Mesodermal cell (in vitro differentiated cells): ENCODE measurements around the gene SCN1A.

Experiments
- H3K27ac ChIP-seq: 2 replicates; pipeline ENCODE4 v1.7.0; 2013; ENCODE audit warnings: mild to moderate bottlenecking, low read depth, low read length, moderate library complexity; ENCODE audit not compliant: severe bottlenecking
- H3K36me3 ChIP-seq: 2 replicates; pipeline ENCODE4 v1.7.1; 2013; ENCODE audit warnings: mild to moderate bottlenecking, low read length, moderate library complexity; ENCODE audit not compliant: control insufficient read depth, insufficient read depth
- H3K4me1 ChIP-seq: one replicate; pipeline ENCODE4 v1.7.1; 2013; ENCODE audit warnings: mild to moderate bottlenecking, low read length; ENCODE audit not compliant: insufficient read depth, control insufficient read depth, poor library complexity, severe bottlenecking
- H3K4me3 ChIP-seq: 2 replicates; pipeline ENCODE4 v1.7.0; 2013; ENCODE audit warnings: low read length, control low read depth, mild to moderate bottlenecking; ENCODE audit not compliant: insufficient read depth, poor library complexity, severe bottlenecking; ENCODE audit errors: extremely low read depth
- H3K9me3 ChIP-seq: 2 replicates; pipeline ENCODE4 v1.7.1; 2013; ENCODE audit warnings: mild to moderate bottlenecking, low read length, moderate library complexity; ENCODE audit not compliant: control insufficient read depth
- WGBS, 2 experiments: methylation state at CpG; one replicate each; pipeline ENCODE4 v1.1.5; 2013; ENCODE audit warnings: missing lambda C conversion rate in 2 of 2; ENCODE audit not compliant: insufficient coverage in 2 of 2; 5-methylcytosine and 5-hydroxymethylcytosine counted together

SCN1A gene

DNA sequence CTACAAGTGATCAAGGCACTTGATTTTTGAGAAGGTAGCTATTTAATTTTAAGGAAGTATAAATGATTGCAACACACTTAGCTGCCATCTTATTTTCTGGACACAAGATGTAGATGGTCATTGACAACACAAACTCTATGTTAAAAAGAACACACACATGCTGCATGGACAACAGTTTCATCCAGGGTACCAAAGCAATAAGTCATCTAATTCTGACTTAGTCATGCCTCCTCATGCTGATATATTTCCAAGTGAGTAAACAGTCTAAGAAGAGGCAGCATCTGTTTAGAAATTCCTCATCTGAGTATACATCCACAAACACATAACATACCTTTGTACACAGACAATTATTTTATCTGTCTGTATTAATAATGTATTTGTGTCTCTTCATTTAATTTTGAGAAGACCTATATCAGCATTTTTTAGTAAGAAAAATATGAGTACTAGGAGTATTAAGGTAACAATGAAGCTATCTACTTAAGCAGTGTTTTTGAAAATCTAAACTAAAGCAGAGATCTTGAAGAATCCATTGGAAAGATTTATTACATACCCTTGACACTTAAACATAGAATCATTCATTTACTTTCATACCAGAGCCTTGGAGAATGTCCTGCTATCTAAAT is 84.9 kb downstream of the SCN1A start:
- Histone ChIP-seq H3K9me3 (no peaks in the 10 kb centered on the region), H3K27ac (no peak overlapping the region), H3K4me3 (no peak overlapping the region), H3K36me3 (no peaks in the 10 kb centered on the region), H3K4me1 (no peaks in the 10 kb centered on the region)

DNA sequence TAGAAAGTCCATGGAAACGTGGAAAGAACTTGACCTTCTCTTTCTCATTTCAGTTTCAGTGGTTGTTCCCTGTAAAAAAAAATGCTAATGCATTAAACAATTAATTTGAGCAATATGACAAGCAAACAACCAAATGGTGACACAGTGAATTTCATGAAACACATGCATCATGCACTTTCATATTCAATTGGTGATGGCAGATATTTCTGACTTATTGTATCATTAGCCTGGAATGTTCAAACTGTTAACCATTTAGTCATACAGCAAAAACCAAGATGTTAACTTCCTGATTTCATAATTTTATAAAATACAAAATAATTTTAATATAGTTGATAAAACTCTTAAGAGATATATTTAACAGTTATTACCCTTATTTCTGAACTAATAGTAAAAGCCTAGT is 85.5 kb downstream of the SCN1A start:
- WGBS, 2 experiments = no CpG with 5 or more reads among the region's 1 CpG
- no peak overlapping the region for H3K27ac ChIP-seq

DNA sequence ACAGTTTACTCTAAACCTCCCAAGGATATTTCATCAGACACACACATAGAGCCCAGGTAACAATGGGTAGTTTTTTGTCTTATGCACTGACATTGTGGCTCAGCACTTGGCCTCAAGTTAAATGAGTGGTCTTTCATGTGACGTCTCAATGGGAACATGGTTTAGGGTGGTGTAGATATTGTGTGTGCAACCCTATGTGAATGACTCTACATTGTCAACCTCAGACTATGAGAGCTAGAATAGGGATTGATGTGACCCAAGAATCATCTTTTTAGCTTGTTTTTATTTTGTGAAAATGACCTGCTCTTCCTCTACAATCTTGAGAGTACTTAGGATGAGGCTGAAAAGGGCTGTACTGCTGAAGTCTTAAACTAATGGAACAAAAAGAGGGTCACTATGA is 86.2 kb downstream of the SCN1A start:
- no peak overlapping the region for H3K4me3 ChIP-seq
- H3K4me1 ChIP-seq = no peaks in the 10 kb centered on the region
- H3K9me3 ChIP-seq = no peaks in the 10 kb centered on the region
- H3K27ac ChIP-seq = no peak overlapping the region
- no CpG with 5 or more reads among the region's 1 CpG for WGBS, 2 experiments
- H3K36me3 ChIP-seq = no peaks in the 10 kb centered on the region

More for the DNA sequence above, 85.5 kb downstream of the SCN1A start:
- H3K4me1 ChIP-seq = no peaks in the 10 kb centered on the region
- no peaks in the 10 kb centered on the region for H3K9me3 ChIP-seq
- no peak overlapping the region for H3K4me3 ChIP-seq
- H3K36me3 ChIP-seq = no peaks in the 10 kb centered on the region

DNA sequence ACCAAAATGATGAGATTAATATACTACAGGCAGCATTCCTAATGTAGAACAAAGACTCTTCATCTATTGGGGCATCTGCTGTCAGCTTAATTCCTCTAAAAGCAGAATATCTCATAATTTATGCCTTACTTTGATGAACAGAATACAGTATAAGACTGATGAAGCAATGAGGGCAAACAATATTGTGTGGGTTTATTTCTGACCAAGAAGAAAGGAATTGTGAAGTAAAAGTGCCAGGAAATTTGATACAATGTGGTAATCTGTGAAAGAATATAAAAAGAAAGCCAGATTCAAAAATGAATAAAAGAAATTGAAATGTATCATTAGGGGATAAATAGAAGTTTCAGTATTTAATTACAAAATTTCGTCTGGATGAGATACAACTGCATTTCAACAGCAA is 95.5 kb downstream of the SCN1A start:
- WGBS, 2 experiments = no CpG with 5 or more reads among the region's 1 CpG
- H3K4me1 ChIP-seq = no peaks in the 10 kb centered on the region
- H3K4me3 ChIP-seq = no peak overlapping the region
- H3K36me3 ChIP-seq = no peaks in the 10 kb centered on the region
- H3K9me3 ChIP-seq = no peaks in the 10 kb centered on the region
- H3K27ac ChIP-seq = no peak overlapping the region

DNA sequence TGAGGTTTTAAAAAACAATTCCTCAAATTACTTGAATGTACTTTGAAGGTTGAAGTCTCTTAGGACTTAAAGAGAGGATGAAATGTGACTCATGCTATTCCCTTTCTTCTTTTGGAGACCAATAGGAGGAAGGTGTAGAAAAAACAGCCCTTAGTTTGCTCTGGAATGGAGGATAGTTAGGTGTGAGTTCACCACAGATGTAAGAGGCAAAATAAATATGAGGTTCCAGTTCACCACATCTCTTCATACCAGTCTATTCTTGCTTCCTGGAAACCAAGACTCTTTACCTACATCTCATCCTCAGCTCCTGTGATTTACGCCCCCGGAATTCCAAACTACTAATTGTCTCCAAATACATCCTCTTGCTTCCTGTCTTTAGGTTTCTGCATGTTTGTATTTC is 96.8 kb downstream of the SCN1A start:
- H3K27ac ChIP-seq = no peak overlapping the region
- 80 to 93% methylated on average over 1 to 2 of the region's 2 CpGs for WGBS, 2 experiments

DNA sequence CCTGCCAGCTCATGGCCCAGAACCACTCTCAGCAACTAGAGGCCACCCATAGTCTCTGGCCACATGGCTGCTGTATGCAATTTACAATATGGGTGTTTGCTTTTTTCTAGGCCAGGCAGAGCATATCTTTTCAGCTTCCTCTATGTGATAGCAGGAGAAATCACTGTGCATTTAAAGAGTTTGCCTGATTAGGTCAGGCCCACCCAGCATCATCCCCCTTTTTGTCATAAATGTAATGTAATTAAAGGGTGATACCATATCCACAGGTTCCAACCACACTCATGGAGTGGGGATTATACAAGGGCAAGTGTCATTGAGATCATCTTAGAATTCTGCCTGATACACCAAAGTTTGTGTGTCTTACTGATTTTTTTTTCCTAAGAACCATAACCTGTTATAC is 102.5 kb downstream of the SCN1A start:
- H3K9me3 ChIP-seq = no peaks in the 10 kb centered on the region

More for the DNA sequence above, 96.8 kb downstream of the SCN1A start:
- Histone ChIP-seq H3K4me3 (no peak overlapping the region), H3K9me3 (no peaks in the 10 kb centered on the region), H3K4me1 (no peaks in the 10 kb centered on the region), H3K36me3 (no peaks in the 10 kb centered on the region)

DNA sequence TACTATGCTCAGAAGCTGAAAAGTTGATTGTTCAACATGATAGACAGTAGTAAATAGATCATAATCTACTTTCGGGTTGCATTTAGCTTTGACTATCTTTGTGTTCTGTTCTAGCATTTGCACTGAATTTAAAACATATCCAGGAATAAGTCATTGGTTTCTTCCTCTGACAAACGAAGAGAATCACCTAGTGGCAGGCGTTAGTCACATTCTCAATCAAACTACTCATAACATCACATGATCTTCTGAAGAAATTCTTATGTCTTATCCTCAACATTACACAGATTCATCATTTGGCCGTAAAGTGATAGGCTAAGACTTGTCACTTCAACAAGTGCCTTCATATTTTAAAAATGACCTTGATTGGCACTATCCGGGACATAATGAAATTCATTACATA is 110.6 kb downstream of the SCN1A start:
- Histone ChIP-seq H3K27ac (no peak overlapping the region), H3K4me1 (no peaks in the 10 kb centered on the region), H3K4me3 (no peak overlapping the region)

More for the DNA sequence above, 102.5 kb downstream of the SCN1A start:
- Histone ChIP-seq H3K36me3 (no peaks in the 10 kb centered on the region), H3K4me3 (no peak overlapping the region), H3K27ac (no peak overlapping the region), H3K4me1 (no peaks in the 10 kb centered on the region)

DNA sequence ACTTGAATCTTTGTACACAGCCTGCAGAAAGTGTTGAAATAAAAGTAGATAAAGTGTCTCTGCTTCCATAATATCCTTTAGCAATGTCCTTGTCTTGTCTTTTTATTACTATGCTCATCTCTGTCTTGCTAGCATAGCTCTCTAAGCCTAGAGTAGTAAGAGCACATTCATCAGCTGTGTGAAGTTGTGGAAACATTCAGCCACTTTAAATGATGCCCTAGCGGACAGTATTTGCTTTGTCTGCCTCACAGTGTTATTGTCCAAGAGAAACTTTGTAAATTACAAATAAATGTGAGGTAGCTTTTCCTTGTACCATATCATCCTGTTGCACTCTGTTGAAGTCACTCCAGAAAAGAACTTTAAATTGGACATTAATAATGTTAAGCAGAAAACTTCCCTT is 113.9 kb downstream of the SCN1A start:
- WGBS, 2 experiments = 83 to 100% methylated on average over 1 of the region's 1 CpG
- Histone ChIP-seq H3K4me1 (no peaks in the 10 kb centered on the region), H3K27ac (no peak overlapping the region), H3K4me3 (no peak overlapping the region), H3K36me3 (no peaks in the 10 kb centered on the region), H3K9me3 (no peaks in the 10 kb centered on the region)

More for the DNA sequence above, 110.6 kb downstream of the SCN1A start:
- WGBS, 2 experiments = 71 to 77% methylated on average over 4 of the region's 5 CpGs
- Histone ChIP-seq H3K9me3 (no peaks in the 10 kb centered on the region), H3K36me3 (no peaks in the 10 kb centered on the region)

DNA sequence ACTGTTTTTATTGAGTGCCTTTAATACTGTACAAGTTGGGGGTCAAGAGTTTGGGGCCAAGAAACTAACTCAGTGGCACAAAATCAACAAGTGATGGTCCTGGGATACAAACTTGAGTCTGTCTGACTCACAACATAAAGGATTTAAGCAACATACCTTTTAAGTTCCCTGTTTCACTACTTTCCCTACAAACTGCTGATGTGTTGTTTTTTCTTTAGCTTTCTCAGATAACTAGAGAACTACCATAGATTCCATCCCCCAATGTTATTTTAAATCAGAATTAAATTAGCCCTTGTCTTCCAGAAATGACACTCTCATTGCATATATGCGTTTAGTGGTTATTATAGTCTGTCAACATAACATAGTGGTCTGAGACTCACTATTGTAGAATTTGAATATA is 116.2 kb downstream of the SCN1A start:
- no peak overlapping the region for H3K27ac ChIP-seq
- no peaks in the 10 kb centered on the region for H3K9me3 ChIP-seq
- no peak overlapping the region for H3K4me3 ChIP-seq
- no CpG with 5 or more reads among the region's 1 CpG for WGBS, 2 experiments
- no peaks in the 10 kb centered on the region for H3K36me3 ChIP-seq
- H3K4me1 ChIP-seq = no peaks in the 10 kb centered on the region

DNA sequence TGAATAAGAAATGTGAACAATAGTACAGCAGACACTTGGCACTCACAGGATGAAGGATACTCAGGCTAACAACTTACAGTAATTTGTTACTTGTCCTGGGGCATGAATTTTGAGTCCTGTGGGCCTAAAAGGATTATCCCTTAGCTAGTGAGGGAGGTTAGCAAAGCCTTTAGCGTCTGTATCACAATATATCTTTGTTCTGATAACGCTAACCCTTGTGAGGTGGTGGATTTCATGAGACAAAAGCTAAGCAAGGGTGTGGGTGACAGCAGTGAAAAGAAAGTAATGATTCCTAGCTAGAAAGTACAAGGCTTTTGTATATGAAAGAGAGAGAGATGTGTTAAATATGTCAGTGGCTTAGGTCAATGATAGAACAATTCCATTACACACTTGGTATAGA is 127.4 kb downstream of the SCN1A start:
- H3K27ac ChIP-seq = no peak overlapping the region
- no peaks in the 10 kb centered on the region for H3K9me3 ChIP-seq
- no peaks in the 10 kb centered on the region for H3K36me3 ChIP-seq
- no peaks in the 10 kb centered on the region for H3K4me1 ChIP-seq
- no peak overlapping the region for H3K4me3 ChIP-seq
- WGBS, 2 experiments = 42% methylated on average over 2 of the region's 2 CpGs; no CpG with 5 or more reads in 1 of the 2 experiments

DNA sequence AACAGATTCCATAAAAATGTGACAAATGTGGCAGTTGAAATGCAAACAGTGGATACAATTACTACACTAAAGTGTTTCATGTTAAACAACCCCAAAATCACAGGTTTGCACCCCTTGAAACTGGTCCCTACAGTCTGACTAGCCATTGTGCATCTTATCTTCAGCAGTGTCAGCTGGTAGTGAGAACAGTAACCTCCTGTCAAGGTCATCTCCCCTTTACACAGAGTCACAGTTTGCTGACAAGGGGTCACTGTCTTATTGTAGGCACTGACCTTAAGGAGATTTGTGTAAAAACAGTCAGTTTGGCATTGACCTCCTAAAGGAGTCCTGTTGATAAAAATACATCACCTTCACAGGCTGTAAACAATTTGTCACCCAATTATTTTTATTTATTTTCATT is 137.0 kb downstream of the SCN1A start:
- H3K36me3 ChIP-seq = no peaks in the 10 kb centered on the region
- no peak overlapping the region for H3K4me3 ChIP-seq
- no peaks in the 10 kb centered on the region for H3K4me1 ChIP-seq
- no peak overlapping the region for H3K27ac ChIP-seq
- no peaks in the 10 kb centered on the region for H3K9me3 ChIP-seq
